Kidney (tissue), 22 donors: ENCODE results near the gene TRIM32. TPM values are rescaled to one million over a fixed set of nuclear protein-coding genes. Genes with fewer than 3 reads are reported as not detected.
A peak's percentile ranks its signal among the peaks of the same experiment; 100 is the strongest.

Experiments
- DNase-seq, 5 donors: peaks; one replicate each; pipeline ENCODE4 v3.0.0-alpha.2; 2013 to 2020
- FAIRE-seq: peaks from 2 replicates; lab custom pipeline; 2012; peaks lifted over from hg19 to GRCh38; lab: Jason Lieb, UNC
- H3K27ac ChIP-seq, 2 donors: one replicate each; pipeline ENCODE4 v1.7.0; 2013; ENCODE audit warnings: low read depth in 2 of 2, low read length in 2 of 2, inconsistent platforms in 1 of 2
- H3K27me3 ChIP-seq: one replicate; pipeline ENCODE4 v1.7.1; 2013; ENCODE audit warnings: low read length, inconsistent platforms; ENCODE audit not compliant: control insufficient read depth, insufficient read depth
- H3K36me3 ChIP-seq, 3 donors: one replicate each; pipeline versions ENCODE4 v1.7.0 to v1.7.1; 2013; ENCODE audit warnings: low read length in 3 of 3, control low read depth in 1 of 3, inconsistent platforms in 1 of 3; ENCODE audit not compliant: insufficient read depth in 3 of 3, control insufficient read depth in 2 of 3
- H3K4me1 ChIP-seq, 3 donors: one replicate each; pipeline versions ENCODE4 v1.7.0 to v1.7.1; 2013; ENCODE audit warnings: low read length in 3 of 3, inconsistent platforms in 1 of 3, low read depth in 1 of 3; ENCODE audit not compliant: control insufficient read depth in 2 of 3, insufficient read depth in 2 of 3
- H3K4me3 ChIP-seq, 3 donors: one replicate each; pipeline versions ENCODE4 v1.7.0 to v1.8.1; 2013; ENCODE audit warnings: low read length in 3 of 3, control low read depth in 1 of 3, inconsistent platforms in 1 of 3
- H3K9ac ChIP-seq, 3 donors: one replicate each; pipeline versions ENCODE4 v1.7.0 to v1.7.1; 2013; ENCODE audit warnings: low read length in 3 of 3, control low read depth in 1 of 3, inconsistent platforms in 1 of 3
- H3K9me3 ChIP-seq, 3 donors: one replicate each; pipeline versions ENCODE4 v1.7.0 to v1.7.1; 2013; ENCODE audit warnings: low read length in 3 of 3, control low read depth in 1 of 3, inconsistent platforms in 1 of 3; ENCODE audit not compliant: control insufficient read depth in 2 of 3, insufficient read depth in 1 of 3
- CTCF ChIP-seq: IDR thresholded peaks from 3 replicates; pipeline ENCODE4 v1.5.1; 2012; ENCODE audit warnings: mild to moderate bottlenecking, moderate library complexity, borderline replicate concordance; ENCODE audit not compliant: insufficient read depth; ENCODE audit errors: extremely low read depth
- intact Hi-C: fragments of 100-400 bp; cut with DNase I; formaldehyde crosslinking; loops from one replicate; pipeline ENCODE4 v1.11.1; 2022
- long read RNA-seq, 10 donors: library from polyadenylated mRNA in 1 of 10; unstranded in 1 of 10; transcript quantifications; one replicate each; pipeline ENCODE4 v2.0.0 and lab custom pipeline, GENCODE V29; 2021 to 2026
- polyA plus RNA-seq: library from polyadenylated mRNA; stranded (reverse); fragments of 350-450 nt; fragmentation: Illumina TruSeq; extraction: RNeasy Lipid Tissue Mini Kit (QIAGEN cat#74804); gene quantifications from one replicate; pipeline ENCODE4 v1.2.3, GENCODE V29; 2014; ENCODE audit warnings: low read depth, low replicate concordance; ENCODE audit not compliant: insufficient read depth
- total RNA-seq: library from RNA; stranded (reverse); fragmentation: NEBNext Ultra II Directional; extraction: Animal tissue kit (Norgen Biotek cat#: 25700); gene quantifications from one replicate; pipeline ENCODE4 v1.2.1, GENCODE V29; 2021
- donor health status: control.
- donor health status: control.
- donor health status: control.
- donor health status: control.
- donor health status: control.
- donor health status: DM: yes; HTN: yes; CAD: no.
- donor health status: Normal renal cell carcinoma (clear cell type).

Gene TRIM32, protein sequence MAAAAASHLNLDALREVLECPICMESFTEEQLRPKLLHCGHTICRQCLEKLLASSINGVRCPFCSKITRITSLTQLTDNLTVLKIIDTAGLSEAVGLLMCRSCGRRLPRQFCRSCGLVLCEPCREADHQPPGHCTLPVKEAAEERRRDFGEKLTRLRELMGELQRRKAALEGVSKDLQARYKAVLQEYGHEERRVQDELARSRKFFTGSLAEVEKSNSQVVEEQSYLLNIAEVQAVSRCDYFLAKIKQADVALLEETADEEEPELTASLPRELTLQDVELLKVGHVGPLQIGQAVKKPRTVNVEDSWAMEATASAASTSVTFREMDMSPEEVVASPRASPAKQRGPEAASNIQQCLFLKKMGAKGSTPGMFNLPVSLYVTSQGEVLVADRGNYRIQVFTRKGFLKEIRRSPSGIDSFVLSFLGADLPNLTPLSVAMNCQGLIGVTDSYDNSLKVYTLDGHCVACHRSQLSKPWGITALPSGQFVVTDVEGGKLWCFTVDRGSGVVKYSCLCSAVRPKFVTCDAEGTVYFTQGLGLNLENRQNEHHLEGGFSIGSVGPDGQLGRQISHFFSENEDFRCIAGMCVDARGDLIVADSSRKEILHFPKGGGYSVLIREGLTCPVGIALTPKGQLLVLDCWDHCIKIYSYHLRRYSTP
- total RNA-seq, result 22.6 TPM
- polyA plus RNA-seq, result 5.2 TPM
- long read RNA-seq, donor 1, partial matches to known transcripts, result 0 of 5 reads
- long read RNA-seq, donor 1, other reads (novel, unspliced or antisense), result 0 of 5 reads
- long read RNA-seq, donor 2, transcript TRIM32-201 (2 exons, 3,688 nt), result major isoform, 5 of 10 reads
- long read RNA-seq, donor 2, transcript TRIM32-203 (2 exons, 3,717 nt), result major isoform, 5 of 10 reads
- long read RNA-seq, donor 2, partial matches to known transcripts, result 0 of 10 reads
- long read RNA-seq, donor 2, other reads (novel, unspliced or antisense), result 0 of 10 reads
- long read RNA-seq, donor 3, partial matches to known transcripts, result 0 of 5 reads
- long read RNA-seq, donor 3, other reads (novel, unspliced or antisense), result 0 of 5 reads
- long read RNA-seq, donor 4, transcript TRIM32-203 (2 exons, 3,717 nt), result major isoform, 5 of 7 reads
- long read RNA-seq, donor 4, partial matches to known transcripts, result 0 of 7 reads
- long read RNA-seq, donor 4, other reads (novel, unspliced or antisense), result 0 of 7 reads
- long read RNA-seq, donor 5, partial matches to known transcripts, result 0 of 3 reads
- long read RNA-seq, donor 5, other reads (novel, unspliced or antisense), result 0 of 3 reads
- long read RNA-seq, donor 6, partial matches to known transcripts, result 0 of 1 reads
- long read RNA-seq, donor 6, other reads (novel, unspliced or antisense), result 0 of 1 reads
- long read RNA-seq, donor 7, transcript TRIM32-201 (2 exons, 3,688 nt), result major isoform, 6 of 9 reads
- long read RNA-seq, donor 7, partial matches to known transcripts, result 0 of 9 reads
- long read RNA-seq, donor 7, other reads (novel, unspliced or antisense), result 0 of 9 reads
- long read RNA-seq, donor 8, transcript TRIM32-203 (2 exons, 3,717 nt), result major isoform, 5 of 7 reads
- long read RNA-seq, donor 8, partial matches to known transcripts, result 0 of 7 reads
- long read RNA-seq, donor 8, other reads (novel, unspliced or antisense), result 0 of 7 reads
- long read RNA-seq, donor 9, partial matches to known transcripts, result 0 of 5 reads
- long read RNA-seq, donor 9, other reads (novel, unspliced or antisense), result 0 of 5 reads
- long read RNA-seq, donor 10, partial matches to known transcripts, result 0 of 3 reads
- long read RNA-seq, donor 10, other reads (novel, unspliced or antisense), result 0 of 3 reads

DNA sequence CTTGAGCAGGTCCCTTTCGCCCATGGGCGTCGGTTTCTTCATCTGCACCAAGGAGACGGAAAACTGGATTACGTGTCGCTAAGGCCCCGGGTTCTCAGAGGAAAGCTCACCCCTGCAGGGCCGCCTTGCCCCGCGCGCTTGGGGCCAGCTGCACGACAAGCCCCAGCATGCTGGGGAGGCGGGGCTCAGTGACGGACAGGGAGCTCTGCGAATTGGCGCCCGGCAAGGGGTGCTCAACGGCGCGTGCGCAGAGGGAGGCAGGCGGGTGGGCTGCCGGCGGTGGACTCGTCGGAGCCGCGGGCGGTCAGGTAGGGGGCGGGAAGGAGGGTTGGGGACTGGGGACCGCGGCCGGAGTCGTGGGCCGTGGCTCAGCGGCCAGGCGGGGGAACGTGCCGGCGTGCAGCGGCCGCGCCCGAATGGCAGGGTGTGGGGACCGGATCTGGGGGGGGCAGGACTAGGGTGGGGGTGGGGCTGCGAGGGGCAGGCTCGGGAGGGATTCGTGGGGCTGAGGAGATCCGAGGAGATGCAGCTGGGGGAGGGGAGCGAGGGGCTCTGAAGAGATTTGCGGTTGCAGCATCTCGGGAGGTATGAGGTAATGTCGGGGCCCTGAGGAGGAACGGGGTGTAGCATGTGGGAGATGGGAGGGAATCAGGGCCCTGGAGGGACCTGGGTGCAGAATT is at the start of gene TRIM32:
Gene TRIM32, plus strand, starts transcription at position 232 of the 680 bp plus-strand sequence. CDS start 10,438 bp downstream, outside the sequence.
- no peak for TF ChIP-seq CTCF
- no peaks in the 10 kb centered on the region for H3K36me3 ChIP-seq
- DNase-seq (peak; percentile 96 to 98 (median 97)), FAIRE-seq (no peak)
- H3K27me3 ChIP-seq, result no peaks in the 10 kb centered on the region
- H3K27ac ChIP-seq, result peak within 1 kb of the TSS in 1 of 2 donors; percentile 44
- peak within 1 kb of the TSS; percentile 58 to 73 (median 68) for H3K9ac ChIP-seq
- peak within 1 kb of the TSS; percentile 85 to 90 (median 86) for H3K4me3 ChIP-seq
- intact Hi-C loops, result no loop called here
- H3K4me1 ChIP-seq, result peaks cover 0 to 16% (median 15%) of the 10 kb centered on the region in 3 donors
- no peaks in the 10 kb centered on the region for H3K9me3 ChIP-seq

- FAIRE-seq (no peak), DNase-seq (no peak)
- Histone ChIP-seq H3K4me1 (no peaks in the 10 kb centered on the region), H3K9me3 (no peaks in the 10 kb centered on the region), H3K27ac (no peak overlapping the region), H3K36me3 (no peaks in the 10 kb centered on the region), H3K4me3 (no peak overlapping the region), H3K27me3 (no peaks in the 10 kb centered on the region), H3K9ac (no peak overlapping the region)
- TF ChIP-seq CTCF, result no peak
- intact Hi-C loops, result no loop called here
Measured at GRCh38 chr9:116639251-116639741, 47.8 kb upstream of the TRIM32 start.
